ENCODE data around the gene PLSCR2.
"Not testable (repeated sequence)": the region's sequence is repeated elsewhere in the genome, so short reads cannot be mapped to it uniquely, and the experiment has no call there.

The PLSCR2 gene

GRCh38 chr3:146449076-146449475 is 20.3 kb downstream of the PLSCR2 start:
- Histone ChIP-seq H4K20me1 (ENCODE audit: insufficient read depth, low read length) (no peaks in the 10 kb centered on the region), H3K4me2 (ENCODE audit: low read length) (no peak overlapping the region), H2AFZ (ENCODE audit: low read depth, low read length) (no peak overlapping the region), H3K9me3 (ENCODE audit: insufficient read depth, low read length) (no peaks in the 10 kb centered on the region), H3K79me2 (ENCODE audit: low read length) (no peaks in the 10 kb centered on the region), H3K36me3 (replicated peaks; ENCODE audit: low read depth, low read length) (peaks cover 4% of the 10 kb centered on the region), H3K4me1 (ENCODE audit: low read length) (peaks cover 7% of the 10 kb centered on the region), H3K27me3 (ENCODE audit: low read depth, low read length) (no peaks in the 10 kb centered on the region), H3K4me3 (ENCODE audit: low read length) (no peak overlapping the region), H3K9ac (ENCODE audit: low read length) (no peak overlapping the region), H3K27ac (ENCODE audit: low read length) (no peak overlapping the region)
- TF ChIP-seq CTCF (IDR thresholded peaks at IDR 0.05; ENCODE audit: low read depth, low read length): no peak

GRCh38 chr3:146446026-146446425 is 23.3 kb downstream of the PLSCR2 start:
- no peak overlapping the region for H3K9ac ChIP-seq (ENCODE audit: low read length)
- no peak overlapping the region for H2AFZ ChIP-seq (ENCODE audit: low read depth, low read length)
- H3K9me3 ChIP-seq (ENCODE audit: insufficient read depth, low read length): no peaks in the 10 kb centered on the region
- H3K36me3 ChIP-seq (replicated peaks; ENCODE audit: low read depth, low read length): peaks cover 4% of the 10 kb centered on the region
- peaks cover 7% of the 10 kb centered on the region for H3K4me1 ChIP-seq (ENCODE audit: low read length)
- TF ChIP-seq CTCF (IDR thresholded peaks at IDR 0.05; ENCODE audit: low read depth, low read length) (no peak), EZH2phosphoT487 (IDR thresholded peaks at IDR 0.05; ENCODE audit: low read depth) (no peak)
- H3K4me3 ChIP-seq (ENCODE audit: low read length): no peak overlapping the region
- H3K4me2 ChIP-seq (ENCODE audit: low read length): no peak overlapping the region
- H3K79me2 ChIP-seq (ENCODE audit: low read length): no peaks in the 10 kb centered on the region
- H4K20me1 ChIP-seq (ENCODE audit: insufficient read depth, low read length): no peaks in the 10 kb centered on the region
- no peak overlapping the region for H3K27ac ChIP-seq (ENCODE audit: low read length)
- H3K27me3 ChIP-seq (ENCODE audit: low read depth, low read length): no peaks in the 10 kb centered on the region

GRCh38 chr3:146440310-146440709 is 29.1 kb downstream of the PLSCR2 start:
- H3K27me3 ChIP-seq (ENCODE audit: low read depth, low read length); H2AFZ ChIP-seq (ENCODE audit: low read depth, low read length); H4K20me1 ChIP-seq (ENCODE audit: insufficient read depth, low read length); H3K27ac ChIP-seq (ENCODE audit: low read length); H3K9me3 ChIP-seq (ENCODE audit: insufficient read depth, low read length); H3K4me1 ChIP-seq (ENCODE audit: low read length); H3K9ac ChIP-seq (ENCODE audit: low read length); H3K36me3 ChIP-seq (replicated peaks; ENCODE audit: low read depth, low read length); H3K79me2 ChIP-seq (ENCODE audit: low read length); H3K4me2 ChIP-seq (ENCODE audit: low read length); H3K4me3 ChIP-seq (ENCODE audit: low read length): not testable (repeated sequence)

- Histone ChIP-seq H3K4me3 (ENCODE audit: low read length) (no peak overlapping the region), H3K36me3 (replicated peaks; ENCODE audit: low read depth, low read length) (no peaks in the 10 kb centered on the region), H3K9ac (ENCODE audit: low read length) (no peak overlapping the region), H3K27me3 (ENCODE audit: low read depth, low read length) (no peaks in the 10 kb centered on the region), H4K20me1 (ENCODE audit: insufficient read depth, low read length) (no peaks in the 10 kb centered on the region), H3K4me2 (ENCODE audit: low read length) (no peak overlapping the region), H3K27ac (ENCODE audit: low read length) (no peak overlapping the region), H2AFZ (ENCODE audit: low read depth, low read length) (no peak overlapping the region), H3K4me1 (ENCODE audit: low read length) (no peaks in the 10 kb centered on the region; the same call in 1 of the 2 replicates), H3K9me3 (ENCODE audit: insufficient read depth, low read length) (no peaks in the 10 kb centered on the region), H3K79me2 (ENCODE audit: low read length) (no peaks in the 10 kb centered on the region)
- TF ChIP-seq CTCF (IDR thresholded peaks at IDR 0.05; ENCODE audit: low read depth, low read length) (no peak), EZH2phosphoT487 (IDR thresholded peaks at IDR 0.05; ENCODE audit: low read depth) (no peak)
Observed at GRCh38 chr3:146432066-146432465, 37.3 kb downstream of the PLSCR2 start.

GRCh38 chr3:146431240-146431639 is 38.1 kb downstream of the PLSCR2 start:
- Histone ChIP-seq H3K4me1 (ENCODE audit: low read length) (no peaks in the 10 kb centered on the region; the same call in 1 of the 2 replicates), H3K79me2 (ENCODE audit: low read length) (no peaks in the 10 kb centered on the region), H4K20me1 (ENCODE audit: insufficient read depth, low read length) (no peaks in the 10 kb centered on the region), H3K9me3 (ENCODE audit: insufficient read depth, low read length) (no peaks in the 10 kb centered on the region), H3K9ac (ENCODE audit: low read length) (no peak overlapping the region), H3K36me3 (replicated peaks; ENCODE audit: low read depth, low read length) (no peaks in the 10 kb centered on the region), H3K27ac (ENCODE audit: low read length) (no peak overlapping the region), H3K27me3 (ENCODE audit: low read depth, low read length) (no peaks in the 10 kb centered on the region), H2AFZ (ENCODE audit: low read depth, low read length) (no peak overlapping the region), H3K4me3 (ENCODE audit: low read length) (no peak overlapping the region), H3K4me2 (ENCODE audit: low read length) (no peak overlapping the region)
- TF ChIP-seq CTCF (IDR thresholded peaks at IDR 0.05; ENCODE audit: low read depth, low read length): no peak
- no peak for TF ChIP-seq EZH2phosphoT487 (IDR thresholded peaks at IDR 0.05; ENCODE audit: low read depth)
